Activated CD4-positive, alpha-beta memory T cell treated with anti-CD3 and anti-CD28 coated beads for 36 hours (primary cell): ENCODE results near the gene RBM10. TPM values are rescaled to one million over a fixed set of nuclear protein-coding genes. Genes with fewer than 3 reads are reported as not detected.
A peak's percentile ranks its signal among the peaks of the same experiment; 100 is the strongest.

ENCODE experiments used
- CTCF ChIA-PET: fragments of 350-600 bp; sonication (Branson Sonifier 250); formaldehyde crosslinking; loops from one replicate; lab custom pipeline; 2021; ENCODE audit warnings: antibody characterized with exemption, inconsistent platforms; lab: Charles Lee
- POLR2A ChIA-PET: fragments of 350-600 bp; sonication (Branson Sonifier 250); formaldehyde crosslinking; loops from one replicate; lab custom pipeline; 2021; ENCODE audit warnings: antibody characterized with exemption; lab: Charles Lee
- DNase-seq: peaks from one replicate; pipeline ENCODE4 v3.0.0-alpha.2; 2020
- H3K27ac Mint-ChIP-seq: one replicate; pipeline ENCODE4 v1.8.0; 2021; ENCODE audit warnings: mixed read lengths
- H3K27me3 Mint-ChIP-seq: one replicate; pipeline ENCODE4 v1.8.0; 2021; ENCODE audit warnings: mixed read lengths
- H3K36me3 Mint-ChIP-seq: one replicate; pipeline ENCODE4 v1.8.0; 2021; ENCODE audit warnings: mixed read lengths
- H3K4me1 Mint-ChIP-seq: one replicate; pipeline ENCODE4 v1.8.0; 2021; ENCODE audit warnings: low read depth, mixed read lengths
- H3K4me3 Mint-ChIP-seq: one replicate; pipeline ENCODE4 v1.8.0; 2021; ENCODE audit warnings: mild to moderate bottlenecking, mixed read lengths
- H3K9me3 Mint-ChIP-seq: one replicate; pipeline ENCODE4 v1.8.0; 2021; ENCODE audit warnings: mixed read lengths
- intact Hi-C: fragments of 100-400 bp; cut with micrococcal nuclease; formaldehyde crosslinking; loops from one replicate; pipeline ENCODE4 v1.15.1; 2023
- total RNA-seq, 2 experiments: library from RNA; stranded (reverse); gene quantifications; one replicate each; pipeline ENCODE4 v1.2.3, GENCODE V29; 2021

The RBM10 gene
- total RNA-seq, 2 experiments from 2014 or later: 61.0 to 62.3 TPM

DNA sequence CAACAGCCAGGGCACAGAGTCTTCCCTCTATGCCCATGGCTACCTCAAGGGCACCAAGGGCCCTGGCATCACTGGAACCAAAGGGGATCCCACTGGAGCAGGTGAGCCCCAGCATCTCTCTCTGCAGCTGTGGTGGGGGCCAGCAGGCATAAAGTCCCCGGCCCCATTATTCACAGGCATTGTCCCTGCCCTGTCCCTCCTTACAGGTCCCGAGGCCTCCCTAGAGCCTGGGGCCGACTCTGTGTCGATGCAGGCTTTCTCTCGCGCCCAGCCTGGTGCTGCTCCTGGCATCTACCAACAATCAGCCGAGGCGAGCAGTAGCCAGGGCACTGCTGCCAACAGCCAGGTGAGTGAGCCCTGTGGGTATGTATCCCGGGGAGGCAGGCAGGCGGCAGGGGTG, 36.3 kb downstream of the RBM10 start:
- CTCF ChIA-PET: no interaction called here
- H3K36me3 Mint-ChIP-seq: peaks cover 27% of the 10 kb centered on the region
- intact Hi-C loops: no loop called here
- no peak overlapping the region for H3K27ac Mint-ChIP-seq
- H3K4me3 Mint-ChIP-seq: no peak overlapping the region
- no peak for DNase-seq
- H3K4me1 Mint-ChIP-seq: peaks cover 2% of the 10 kb centered on the region
- no peaks in the 10 kb centered on the region for H3K9me3 Mint-ChIP-seq
- no peaks in the 10 kb centered on the region for H3K27me3 Mint-ChIP-seq
- POLR2A ChIA-PET: no interaction called here

DNA sequence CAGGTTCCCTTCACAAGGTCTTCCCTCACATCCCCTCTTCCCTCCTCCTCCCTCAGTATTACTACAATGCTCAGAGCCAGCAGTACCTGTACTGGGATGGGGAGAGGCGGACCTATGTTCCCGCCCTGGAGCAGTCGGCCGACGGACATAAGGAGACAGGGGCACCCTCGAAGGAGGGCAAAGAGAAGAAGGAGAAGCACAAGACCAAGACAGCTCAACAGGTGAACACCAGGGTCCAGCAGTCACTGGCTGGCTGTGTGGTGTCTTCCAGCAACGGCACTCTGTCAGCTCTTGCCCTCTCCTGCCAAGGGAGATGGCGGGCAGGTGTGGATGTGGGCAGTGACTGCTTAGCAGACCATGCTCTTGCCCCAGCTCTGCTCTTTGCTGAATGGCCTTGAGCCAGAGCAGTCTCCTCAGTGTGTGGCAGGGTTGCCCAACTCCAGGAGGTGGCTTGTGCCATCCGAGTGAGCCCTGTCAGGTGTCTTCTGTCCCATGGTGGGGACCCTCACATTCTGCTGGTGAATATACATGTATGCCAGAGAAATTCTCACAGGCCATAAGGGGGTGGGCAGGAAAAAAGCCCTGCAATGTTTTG, 37.2 kb downstream of the RBM10 start:
- ChIA-PET POLR2A (no interaction called here), CTCF (no interaction called here)
- intact Hi-C loops: no loop called here
- H3K4me3 Mint-ChIP-seq: no peak overlapping the region
- H3K9me3 Mint-ChIP-seq: no peaks in the 10 kb centered on the region
- H3K27ac Mint-ChIP-seq: no peak overlapping the region
- H3K4me1 Mint-ChIP-seq: no peaks in the 10 kb centered on the region
- H3K27me3 Mint-ChIP-seq: no peaks in the 10 kb centered on the region
- DNase-seq: no peak
- H3K36me3 Mint-ChIP-seq: peaks cover 22% of the 10 kb centered on the region

DNA sequence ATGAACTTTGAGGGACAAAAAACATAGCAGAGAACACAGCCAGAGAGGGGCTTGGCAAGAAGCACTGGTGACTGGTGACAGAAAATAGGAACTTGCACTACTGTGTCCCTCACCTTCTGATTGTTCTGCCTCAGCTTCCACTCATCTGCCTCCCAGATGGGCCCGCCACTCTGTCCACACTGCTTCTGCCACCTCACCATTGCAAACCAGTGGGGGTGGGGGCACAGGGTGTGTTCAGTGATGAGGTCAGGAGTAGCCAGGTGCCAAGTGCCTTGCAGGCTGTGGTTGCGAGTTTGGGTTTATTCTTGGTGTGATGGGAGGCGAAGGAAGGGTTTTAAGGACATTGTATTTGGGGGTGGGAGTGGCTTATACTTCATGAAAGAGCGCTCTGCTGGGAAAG, 39.5 kb downstream of the RBM10 start:
- intact Hi-C loops: no loop called here
- POLR2A ChIA-PET: no interaction called here
- Mint-ChIP-seq H3K27me3 (no peaks in the 10 kb centered on the region), H3K36me3 (peaks cover 14% of the 10 kb centered on the region), H3K27ac (no peak overlapping the region), H3K4me1 (peaks cover 17% of the 10 kb centered on the region), H3K4me3 (no peak overlapping the region), H3K9me3 (no peaks in the 10 kb centered on the region)
- no peak for DNase-seq
- CTCF ChIA-PET: no interaction called here

- peaks cover 18% of the 10 kb centered on the region for H3K4me1 Mint-ChIP-seq
- intact Hi-C loops: no loop called here
- ChIA-PET POLR2A (no interaction called here), CTCF (no interaction called here)
- no peak for DNase-seq
- peaks cover 13% of the 10 kb centered on the region for H3K36me3 Mint-ChIP-seq
- no peak overlapping the region for H3K27ac Mint-ChIP-seq
- no peaks in the 10 kb centered on the region for H3K9me3 Mint-ChIP-seq
- H3K4me3 Mint-ChIP-seq: no peak overlapping the region
- H3K27me3 Mint-ChIP-seq: no peaks in the 10 kb centered on the region
Observed at GRCh38 chrX:47185241-47185640, 40.2 kb downstream of the RBM10 start.

- ChIA-PET POLR2A (no interaction called here), CTCF (no interaction called here)
- peaks cover 21% of the 10 kb centered on the region for H3K4me1 Mint-ChIP-seq
- H3K27me3 Mint-ChIP-seq: no peaks in the 10 kb centered on the region
- peaks cover 13% of the 10 kb centered on the region for H3K36me3 Mint-ChIP-seq
- no peak overlapping the region for H3K4me3 Mint-ChIP-seq
- intact Hi-C loops: no loop called here
- H3K27ac Mint-ChIP-seq: no peak overlapping the region
- no peak for DNase-seq
- no peaks in the 10 kb centered on the region for H3K9me3 Mint-ChIP-seq
Observed at GRCh38 chrX:47186096-47186740, 41.2 kb downstream of the RBM10 start.

DNA sequence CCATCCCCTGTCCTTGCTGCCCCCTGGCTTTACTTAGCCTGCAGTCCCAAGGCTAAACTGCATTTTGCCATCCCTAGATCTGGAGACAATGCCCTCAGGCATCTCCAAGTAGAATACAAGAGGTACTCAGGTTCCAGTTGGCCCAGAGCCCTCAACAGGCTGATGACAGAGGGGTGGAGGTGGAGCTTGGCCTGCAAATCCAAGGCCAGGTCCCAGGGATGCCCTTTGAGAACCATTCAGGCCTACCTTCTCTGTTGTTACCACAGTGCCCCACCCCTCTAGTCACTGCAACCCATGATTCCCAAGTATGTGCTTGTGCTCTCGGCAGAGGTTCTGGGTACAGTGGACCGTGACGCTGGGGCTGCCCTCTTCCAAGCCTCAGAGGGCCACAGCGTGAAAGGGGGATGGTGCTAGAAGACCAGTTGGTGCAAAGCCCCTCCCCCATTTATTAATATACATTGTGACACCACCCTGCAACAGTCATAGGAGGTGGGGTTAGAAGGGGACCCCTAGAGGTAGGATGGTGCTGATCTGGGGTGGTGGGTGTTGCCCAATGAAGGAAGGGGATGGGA, 42.2 kb downstream of the RBM10 start:
- H3K27ac Mint-ChIP-seq: no peak overlapping the region
- no peak for DNase-seq
- ChIA-PET POLR2A (no interaction called here), CTCF (interaction anchor here (1.0 kb wide), 1 partner anchor 197 kb away, joined by 3 read pairs; no protein-coding TSS in a partner anchor)
- H3K36me3 Mint-ChIP-seq: peaks cover 9% of the 10 kb centered on the region
- H3K27me3 Mint-ChIP-seq: no peaks in the 10 kb centered on the region
- no peaks in the 10 kb centered on the region for H3K9me3 Mint-ChIP-seq
- no peak overlapping the region for H3K4me3 Mint-ChIP-seq
- intact Hi-C loops: no loop called here
- H3K4me1 Mint-ChIP-seq: peaks cover 21% of the 10 kb centered on the region

- no peak overlapping the region for H3K4me3 Mint-ChIP-seq
- CTCF ChIA-PET: interaction anchor here (2.4 kb wide), 1 partner anchor 194 kb away, joined by 18 read pairs; no protein-coding TSS in a partner anchor
- H3K36me3 Mint-ChIP-seq: peaks cover 9% of the 10 kb centered on the region
- POLR2A ChIA-PET: interaction anchor here (1.9 to 2.4 kb wide), 2 partner anchors 28 to 45 kb away, joined by 11 to 18 read pairs; partner anchors contain the start of genes NDUFB11 and RBM10
- no peaks in the 10 kb centered on the region for H3K9me3 Mint-ChIP-seq
- no peak for DNase-seq
- H3K27me3 Mint-ChIP-seq: no peaks in the 10 kb centered on the region
- intact Hi-C loops: loop anchor here (1.0 to 5.0 kb wide), 2 partner anchors 45 to 462 kb away; partner anchors contain the start of genes ELK1 and RBM10
- H3K27ac Mint-ChIP-seq: no peak overlapping the region
- H3K4me1 Mint-ChIP-seq: peaks cover 34% of the 10 kb centered on the region
Observed at GRCh38 chrX:47189906-47190305, 44.9 kb downstream of the RBM10 start.

DNA sequence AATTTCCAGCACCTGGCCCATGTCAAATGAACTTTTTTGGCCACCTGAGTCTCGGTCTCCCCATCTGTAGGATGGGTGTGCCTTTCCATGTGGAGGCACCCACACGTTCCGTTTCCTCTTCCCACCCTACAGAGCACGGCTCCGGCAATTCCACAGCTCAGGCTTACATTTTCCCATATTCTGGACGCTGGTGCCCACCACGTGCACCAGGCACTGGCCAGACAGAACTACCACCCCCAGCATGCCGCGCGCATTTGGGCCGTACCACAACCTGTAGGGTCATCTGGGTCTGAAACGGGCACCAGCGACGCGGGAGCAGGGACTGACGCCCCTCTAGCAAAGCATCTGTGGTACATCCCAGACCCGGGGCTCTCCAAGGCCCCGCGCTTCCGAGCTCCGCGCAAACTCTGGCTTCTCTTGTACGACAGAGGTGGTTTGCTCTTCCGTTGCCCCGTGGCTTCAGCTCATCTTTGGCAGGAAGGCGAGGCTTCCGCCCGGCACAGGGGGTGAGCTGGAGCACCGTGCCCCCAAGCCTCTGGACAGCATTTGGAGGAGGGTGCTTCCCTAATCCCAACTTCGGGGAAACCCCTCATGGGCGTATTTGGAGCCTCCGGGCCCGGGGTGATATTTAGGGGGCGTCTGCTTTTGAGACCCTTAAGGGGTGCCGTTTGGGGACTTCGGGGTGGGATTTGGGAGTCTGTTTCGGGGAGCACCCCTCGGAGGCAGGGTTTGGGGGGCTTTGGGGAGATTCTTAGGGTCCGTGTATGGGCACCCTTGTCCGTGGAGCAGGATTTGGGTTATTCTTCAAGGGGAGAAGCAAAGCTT, 45.6 kb downstream of the RBM10 start:
- peaks cover 39% of the 10 kb centered on the region for H3K4me1 Mint-ChIP-seq
- no peaks in the 10 kb centered on the region for H3K9me3 Mint-ChIP-seq
- intact Hi-C loops: loop anchor here (1.0 to 5.0 kb wide), 2 partner anchors 45 to 462 kb away; partner anchors contain the start of genes ELK1 and RBM10
- peak overlapping the region; percentile 92 for H3K4me3 Mint-ChIP-seq
- peak overlapping the region; percentile 92 for H3K27ac Mint-ChIP-seq
- no peaks in the 10 kb centered on the region for H3K27me3 Mint-ChIP-seq
- POLR2A ChIA-PET: interaction anchor here (1.0 to 2.4 kb wide), 6 partner anchors 27 to 333 kb away, joined by 3 to 18 read pairs (median 3); partner anchors contain the start of genes NDUFB11 and RBM10
- peaks cover 10% of the 10 kb centered on the region for H3K36me3 Mint-ChIP-seq
- peak; percentile 90 for DNase-seq
- CTCF ChIA-PET: interaction anchor here (1.0 to 2.4 kb wide), 4 partner anchors 46 to 333 kb away, joined by 7 to 18 read pairs (median 12); partner anchors contain the start of genes NDUFB11 and RBM10

DNA sequence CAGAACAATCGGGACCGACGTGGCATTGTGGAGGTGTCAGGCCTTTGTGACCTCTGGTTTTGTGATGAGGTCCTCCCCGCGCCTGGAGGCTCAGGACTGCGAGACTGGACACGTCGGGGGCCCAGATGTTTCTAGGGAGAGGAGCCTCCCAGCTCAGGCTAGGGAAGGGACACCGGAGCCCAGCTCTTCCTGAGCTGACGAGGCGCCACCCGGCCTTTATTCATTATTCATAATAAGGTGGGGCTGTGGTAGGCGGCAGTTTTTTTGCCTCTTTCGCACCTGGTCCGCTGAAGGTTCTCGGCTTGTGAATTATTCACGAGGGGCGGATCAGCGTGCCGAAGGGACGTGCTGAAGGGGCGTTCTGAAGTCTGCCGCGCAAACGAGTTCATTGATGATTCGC, 46.3 kb downstream of the RBM10 start:
- Mint-ChIP-seq H3K27me3 (no peaks in the 10 kb centered on the region), H3K27ac (peak overlapping the region; percentile 92), H3K4me1 (peaks cover 46% of the 10 kb centered on the region), H3K4me3 (peak overlapping the region; percentile 92), H3K9me3 (no peaks in the 10 kb centered on the region), H3K36me3 (peaks cover 14% of the 10 kb centered on the region)
- intact Hi-C loops: loop anchor here (5.0 kb wide), 1 partner anchor 461 kb away; the partner anchor contains the start of gene ELK1
- peak; percentile 63 for DNase-seq
- ChIA-PET CTCF (interaction anchor here (1.0 to 2.4 kb wide), 4 partner anchors 46 to 332 kb away, joined by 7 to 18 read pairs (median 12); partner anchors contain the start of genes NDUFB11 and RBM10), POLR2A (interaction anchor here (1.0 to 2.4 kb wide), 6 partner anchors 26 to 333 kb away, joined by 3 to 18 read pairs (median 3); partner anchors contain the start of genes NDUFB11 and RBM10)

- CTCF ChIA-PET: interaction anchor here (1.5 to 2.4 kb wide), 3 partner anchors 47 to 192 kb away, joined by 7 to 18 read pairs (median 15); partner anchors contain the start of genes NDUFB11 and RBM10
Observed at GRCh38 chrX:47191806-47192401, 46.9 kb downstream of the RBM10 start.

More at GRCh38 chrX:47191806-47192401, 46.9 kb downstream of the RBM10 start:
- Mint-ChIP-seq H3K4me1 (peaks cover 51% of the 10 kb centered on the region), H3K9me3 (no peaks in the 10 kb centered on the region), H3K4me3 (peak overlapping the region; percentile 92), H3K27ac (peak overlapping the region; percentile 92), H3K27me3 (no peaks in the 10 kb centered on the region), H3K36me3 (peaks cover 20% of the 10 kb centered on the region)
- DNase-seq: no peak
- intact Hi-C loops: loop anchor here (2.0 to 5.0 kb wide), 2 partner anchors 331 to 460 kb away; partner anchors contain the start of gene ELK1
- POLR2A ChIA-PET: interaction anchor here (1.2 to 2.4 kb wide), 4 partner anchors 26 to 332 kb away, joined by 3 to 18 read pairs (median 7); partner anchors contain the start of genes NDUFB11 and RBM10
